Effector memory CD4-positive, alpha-beta T cell (primary cell): ENCODE measurements around the gene OR14I1.

ENCODE experiments used
- DNase-seq, 3 donors: peaks; one replicate each; pipeline ENCODE4 v3.0.0-alpha.2; 2020
- H3K27ac ChIP-seq: 2 replicates; pipeline ENCODE4 v1.7.0; 2013; ENCODE audit warnings: mild to moderate bottlenecking, low read length, moderate library complexity; ENCODE audit not compliant: insufficient read depth, poor library complexity, severe bottlenecking
- H3K27me3 ChIP-seq: replicated peaks from 2 replicates; pipeline ENCODE4 v1.7.0; 2013; ENCODE audit warnings: mild to moderate bottlenecking, low read length; ENCODE audit not compliant: insufficient read depth, control insufficient read depth, poor library complexity, severe bottlenecking
- H3K36me3 ChIP-seq: 2 replicates; pipeline ENCODE4 v1.7.0; 2013; ENCODE audit warnings: mild to moderate bottlenecking, low read length, moderate library complexity; ENCODE audit not compliant: control insufficient read depth, insufficient read depth
- H3K4me1 ChIP-seq: 2 replicates; pipeline ENCODE4 v1.7.0; 2013; ENCODE audit warnings: low read length, mild to moderate bottlenecking; ENCODE audit not compliant: control insufficient read depth, insufficient read depth, poor library complexity, severe bottlenecking
- H3K4me3 ChIP-seq: 2 replicates; pipeline ENCODE4 v1.7.0; 2013; ENCODE audit warnings: low read length, low read depth, mild to moderate bottlenecking; ENCODE audit not compliant: insufficient read depth, poor library complexity, severe bottlenecking
- H3K9me3 ChIP-seq: 2 replicates; pipeline ENCODE4 v1.7.0; 2013; ENCODE audit warnings: mild to moderate bottlenecking, low read length, moderate library complexity; ENCODE audit not compliant: control insufficient read depth
- total RNA-seq, 3 donors: gene quantifications; one replicate each; lab custom pipeline; 2026; lab: John Stamatoyannopoulos, UW

The OR14I1 gene
- 0 reads per million in 3 donors for total RNA-seq

- no peaks in the 10 kb centered on the region for H3K4me1 ChIP-seq
- peaks cover 3% of the 10 kb centered on the region for H3K27me3 ChIP-seq
- no peak for DNase-seq
- no peak within 1 kb of the TSS for H3K4me3 ChIP-seq
- no peak within 1 kb of the TSS for H3K27ac ChIP-seq
- H3K36me3 ChIP-seq: no peaks in the 10 kb centered on the region
- H3K9me3 ChIP-seq: no peaks in the 10 kb centered on the region
These were observed at the start of gene OR14I1 for GRCh38 chr1:248702714-248703113. Gene OR14I1, minus strand, starts transcription at chr1:248702766.

DNA sequence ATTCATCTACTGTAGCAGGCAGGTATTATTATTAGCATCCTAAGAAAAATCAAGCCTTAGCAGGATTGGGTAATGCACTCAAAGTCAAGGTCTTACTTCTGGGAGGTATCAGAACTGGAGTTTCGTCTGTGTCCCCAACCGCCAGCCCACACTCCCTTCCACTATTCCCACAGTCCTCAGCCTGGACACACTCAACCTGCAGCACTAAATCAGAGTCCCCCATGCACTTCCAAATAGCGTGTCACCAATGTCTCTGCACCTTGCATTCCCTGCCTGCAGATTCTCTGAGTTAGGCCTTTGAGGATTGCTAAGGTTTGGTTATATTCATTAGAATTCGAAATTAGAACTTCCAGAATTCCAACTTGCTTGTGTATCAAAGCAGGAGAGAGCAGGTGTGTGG lies 49.1 kb upstream of the OR14I1 start:
- Histone ChIP-seq H3K27ac (no peak overlapping the region), H3K36me3 (no peaks in the 10 kb centered on the region), H3K4me1 (peaks cover 5% of the 10 kb centered on the region), H3K27me3 (no peaks in the 10 kb centered on the region), H3K4me3 (no peak overlapping the region), H3K9me3 (no peaks in the 10 kb centered on the region)
- DNase-seq: no peak

GRCh38 chr1:248751142-248751541 lies 48.6 kb upstream of the OR14I1 start:
- DNase-seq: no peak

DNA sequence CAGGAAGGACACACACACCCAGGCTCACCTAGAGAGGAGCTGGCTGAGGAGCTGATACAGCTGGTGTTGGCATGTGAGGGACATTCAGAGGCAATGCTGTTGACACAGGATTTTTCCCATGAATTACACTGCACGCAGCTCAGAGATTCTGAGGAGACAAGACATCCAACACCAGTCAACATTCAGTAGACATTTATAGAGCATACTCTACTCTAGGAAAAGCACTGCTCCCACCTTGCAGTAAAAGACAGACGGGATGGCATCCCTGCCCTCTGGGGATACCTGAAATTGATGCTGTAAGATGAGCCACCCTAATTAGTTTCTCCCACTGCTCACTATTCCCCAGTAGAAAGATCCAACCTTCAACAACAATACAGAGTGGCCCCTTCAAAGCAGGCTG lies 47.9 kb upstream of the OR14I1 start:
- Histone ChIP-seq H3K36me3 (no peaks in the 10 kb centered on the region), H3K27me3 (no peaks in the 10 kb centered on the region), H3K4me3 (no peak overlapping the region), H3K9me3 (no peaks in the 10 kb centered on the region), H3K27ac (no peak overlapping the region), H3K4me1 (peaks cover 5% of the 10 kb centered on the region)
- DNase-seq: no peak

More at GRCh38 chr1:248751142-248751541, 48.6 kb upstream of the OR14I1 start:
- Histone ChIP-seq H3K9me3 (no peaks in the 10 kb centered on the region), H3K36me3 (no peaks in the 10 kb centered on the region), H3K27ac (no peak overlapping the region), H3K4me3 (no peak overlapping the region), H3K27me3 (no peaks in the 10 kb centered on the region), H3K4me1 (peaks cover 5% of the 10 kb centered on the region)

- H3K27ac ChIP-seq: no peak overlapping the region
- no peaks in the 10 kb centered on the region for H3K27me3 ChIP-seq
- DNase-seq: no peak
- peaks cover 5% of the 10 kb centered on the region for H3K4me1 ChIP-seq
- no peaks in the 10 kb centered on the region for H3K9me3 ChIP-seq
- no peaks in the 10 kb centered on the region for H3K36me3 ChIP-seq
- H3K4me3 ChIP-seq: no peak overlapping the region
These were observed 45.6 kb upstream of the OR14I1 start for GRCh38 chr1:248748211-248748610.

GRCh38 chr1:248740876-248741275 lies 38.3 kb upstream of the OR14I1 start:
- Histone ChIP-seq H3K4me3 (no peak overlapping the region), H3K27ac (no peak overlapping the region)

GRCh38 chr1:248739572-248740205 lies 37.1 kb upstream of the OR14I1 start:
- Histone ChIP-seq H3K36me3 (no peaks in the 10 kb centered on the region), H3K4me3 (no peak overlapping the region), H3K27me3 (no peaks in the 10 kb centered on the region), H3K4me1 (no peaks in the 10 kb centered on the region), H3K9me3 (no peaks in the 10 kb centered on the region), H3K27ac (no peak overlapping the region)
- no peak for DNase-seq

More at GRCh38 chr1:248740876-248741275, 38.3 kb upstream of the OR14I1 start:
- Histone ChIP-seq H3K9me3 (no peaks in the 10 kb centered on the region), H3K4me1 (no peaks in the 10 kb centered on the region), H3K27me3 (no peaks in the 10 kb centered on the region), H3K36me3 (no peaks in the 10 kb centered on the region)
- no peak for DNase-seq

GRCh38 chr1:248737457-248737856 lies 34.9 kb upstream of the OR14I1 start:
- Histone ChIP-seq H3K27me3 (no peaks in the 10 kb centered on the region), H3K4me3 (no peak overlapping the region), H3K36me3 (no peaks in the 10 kb centered on the region), H3K4me1 (no peaks in the 10 kb centered on the region), H3K27ac (no peak overlapping the region), H3K9me3 (no peaks in the 10 kb centered on the region)
- DNase-seq: no peak

DNA sequence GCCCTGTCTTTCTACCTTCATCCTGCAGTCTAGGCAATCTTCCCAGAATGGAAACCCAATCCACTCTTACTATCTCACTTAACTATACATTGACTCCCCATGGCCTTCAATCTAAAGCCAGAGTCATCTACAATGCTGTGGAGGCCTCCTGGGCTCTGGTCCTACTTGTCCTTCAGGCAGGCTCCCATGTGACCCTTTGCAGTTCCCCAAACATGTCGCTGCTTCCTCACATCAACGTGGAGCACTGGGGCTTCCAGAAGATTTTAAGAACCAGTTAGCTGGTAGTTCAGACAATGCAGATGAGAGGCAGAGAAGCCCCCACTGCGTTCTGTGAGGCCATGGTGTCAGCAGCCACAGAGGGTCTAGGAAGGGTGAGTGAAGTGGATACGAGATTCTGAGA lies 34.4 kb upstream of the OR14I1 start:
- Histone ChIP-seq H3K4me3 (no peak overlapping the region), H3K27ac (no peak overlapping the region), H3K4me1 (no peaks in the 10 kb centered on the region), H3K27me3 (no peaks in the 10 kb centered on the region), H3K9me3 (no peaks in the 10 kb centered on the region), H3K36me3 (no peaks in the 10 kb centered on the region)
- DNase-seq: no peak

GRCh38 chr1:248733566-248733965 lies 31.0 kb upstream of the OR14I1 start:
- Histone ChIP-seq H3K27me3 (no peaks in the 10 kb centered on the region), H3K36me3 (no peaks in the 10 kb centered on the region), H3K9me3 (no peaks in the 10 kb centered on the region), H3K27ac (no peak overlapping the region), H3K4me1 (no peaks in the 10 kb centered on the region), H3K4me3 (no peak overlapping the region)
- DNase-seq: no peak
